ENCODE measurements around the gene PDZD7. TPM values are rescaled to one million over a fixed set of nuclear protein-coding genes. Genes with fewer than 3 reads are reported as not detected.

PDZD7 gene
- total and polyA plus RNA-seq, 2 of the 8 experiments (the other 6 are each of a cell fraction or from before 2014, with no cell fraction given): 0.88 to 1.6 TPM

DNA sequence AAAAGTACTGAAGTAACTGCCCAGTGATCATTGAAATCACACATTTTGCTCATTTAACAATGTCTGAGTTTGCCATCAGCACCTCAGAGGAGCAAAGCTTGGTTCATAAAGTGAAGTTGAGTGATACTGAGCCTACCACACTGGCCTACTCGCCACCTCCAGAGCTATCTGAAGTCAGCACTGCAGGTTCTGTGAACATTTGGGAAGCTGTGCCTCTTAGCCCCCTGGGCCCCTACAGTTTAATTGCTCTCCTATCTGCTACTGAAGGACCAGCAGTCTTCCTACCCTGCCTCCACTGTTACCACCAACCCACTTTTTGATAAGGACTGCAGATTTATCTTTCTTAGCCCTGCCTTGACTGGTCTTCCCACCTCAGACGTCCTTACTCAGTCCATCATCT, 63.6 kb downstream of the PDZD7 start:
- Histone ChIP-seq H4K8ac (ENCODE audit: extremely low read depth, insufficient read depth, low read length) (no peak overlapping the region), H3K4ac (replicated peaks; ENCODE audit: insufficient read length, low read depth, low read length) (no peak overlapping the region), H3K4me2 (ENCODE audit: insufficient read depth in 1 of 2, low read depth in 2 of 2, low read length in 2 of 2) (no peak overlapping the region), H2AK5ac (ENCODE audit: low read depth, low read length) (no peak overlapping the region), H3K23me2 (ENCODE audit: low read depth, low read length) (peaks cover 9% of the 10 kb centered on the region), H3K4me3 (ENCODE audit: extremely low read depth in 1 of 4, insufficient read depth in 2 of 4, low read depth in 3 of 4, low read length in 4 of 4) (no peak overlapping the region), H3K27me3 (replicated peaks in 1 of 4; ENCODE audit: control insufficient read depth in 3 of 4, extremely low read depth in 1 of 4, insufficient read depth in 3 of 4, low read length in 3 of 4) (peaks cover 0 to 3% (median 1%) of the 10 kb centered on the region in 4 experiments; a peak in 1 of 7 replicates), H2BK15ac (ENCODE audit: low read length) (no peak overlapping the region), H3K36me3 (ENCODE audit: control insufficient read depth in 2 of 4, insufficient read depth in 4 of 4, low read length in 3 of 4) (peaks cover 0 to 7% (median 2%) of the 10 kb centered on the region in 4 experiments; a peak in 1 of 8 replicates), H3K14ac (ENCODE audit: insufficient read length) (no peak overlapping the region), H2BK120ac (replicated peaks; ENCODE audit: low read depth, low read length) (no peak overlapping the region), H4K5ac (ENCODE audit: insufficient read length, low read depth, low read length) (no peak overlapping the region), H3K18ac (ENCODE audit: extremely low read depth, low read length) (no peak overlapping the region), H3K27ac (ENCODE audit: low read depth, low read length) (no peak overlapping the region), H3K79me2 (ENCODE audit: control insufficient read depth in 1 of 2, insufficient read depth in 2 of 2, low read length in 2 of 2) (no peaks in the 10 kb centered on the region), H2BK20ac (ENCODE audit: low read length) (no peak overlapping the region), H3K56ac (replicated peaks; ENCODE audit: insufficient read length, low read depth, low read length) (no peak overlapping the region), H4K20me1 (replicated peaks in 1 of 2; ENCODE audit: control insufficient read depth in 1 of 2, insufficient read depth in 2 of 2, low read length in 2 of 2) (peaks cover 0 to 5% of the 10 kb centered on the region in 2 experiments), H3K79me1 (ENCODE audit: low read depth, low read length) (no peaks in the 10 kb centered on the region), H2AFZ (ENCODE audit: low read length) (no peak overlapping the region), H3K4me1 (replicated peaks in 1 of 4; ENCODE audit: control insufficient read depth in 3 of 4, insufficient read depth in 4 of 4, low read length in 3 of 4) (peaks cover 7 to 19% (median 10%) of the 10 kb centered on the region in 4 experiments), H3K9ac (replicated peaks in 1 of 4; ENCODE audit: extremely low read depth in 1 of 4, low read depth in 3 of 4, low read length in 3 of 4) (no peak overlapping the region), H3K9me3 (ENCODE audit: insufficient read depth in 2 of 2, low read depth in 1 of 2, low read length in 1 of 2) (no peaks in the 10 kb centered on the region), H2BK12ac (ENCODE audit: low read depth, low read length) (no peak overlapping the region), H3K23ac (ENCODE audit: insufficient read length) (no peak overlapping the region), H2BK5ac (ENCODE audit: low read depth, low read length) (no peak overlapping the region), H4K91ac (replicated peaks; ENCODE audit: insufficient read length, low read length) (no peak overlapping the region)
- FAIRE-seq (no peak), DNase-seq (ENCODE audit: low read depth in 1 of 2, low spot score in 2 of 2) (no peak)
- 70% methylated on average over 2 of the region's 2 CpGs; no CpG with 5 or more reads in 1 of the 2 experiments for WGBS, 2 experiments (ENCODE audit: extremely low coverage in 1 of 2, insufficient coverage in 1 of 2, insufficient read length in 1 of 2, insufficient replicate concordance in 2 of 2, low coverage in 1 of 2, low lambda C conversion rate in 2 of 2, missing lambda C conversion rate in 1 of 2)
- ChIA-PET POLR2A (ENCODE audit: partially characterized antibody) (interaction anchor here (1.1 to 6.0 kb wide), 6 partner anchors 9 to 55 kb away, joined by 3 to 38 read pairs (median 4); partner anchors contain the start of genes LZTS2, MRPL43, SLF2 and TWNK), CTCF (ENCODE audit: partially characterized antibody) (interaction anchor here (0.5 to 5.4 kb wide), 11 partner anchors 9 to 821 kb away, joined by 3 to 32 read pairs (median 4); no protein-coding TSS in a partner anchor)
- no peak for TF ChIP-seq ASH2L (IDR thresholded peaks at IDR 0.05; ENCODE audit: low read length)
- TF ChIP-seq SUZ12 (IDR thresholded peaks at IDR 0.05; ENCODE audit: low read length): no peak
- no peak for TF ChIP-seq JUN (IDR thresholded peaks at IDR 0.05; ENCODE audit: low read depth, low read length)

Data from H1 (cell line).